Activated CD8-positive, alpha-beta T cell treated with anti-CD3 and anti-CD28 coated beads for 36 hours (primary cell): ENCODE results near the gene RAPGEF2. TPM values are rescaled to one million over a fixed set of nuclear protein-coding genes. Genes with fewer than 3 reads are reported as not detected.
"Not testable (repeated sequence)": the region's sequence is repeated elsewhere in the genome, so short reads cannot be mapped to it uniquely, and the experiment has no call there.

ENCODE experiments used
- ATAC-seq: fragments of 200-7000 bp; cut with Tn5 transposase; one replicate; pipeline ENCODE4 v1.10.0; 2021; ENCODE audit warnings: mild to moderate bottlenecking, moderate library complexity
- CTCF ChIA-PET: fragments of 350-600 bp; sonication (Branson Sonifier 250); formaldehyde crosslinking; loops from one replicate; lab custom pipeline; 2021; ENCODE audit warnings: antibody characterized with exemption; lab: Charles Lee
- POLR2A ChIA-PET: fragments of 350-600 bp; sonication (Branson Sonifier 250); formaldehyde crosslinking; loops from one replicate; lab custom pipeline; 2021; ENCODE audit warnings: antibody characterized with exemption; lab: Charles Lee
- DNase-seq: peaks from one replicate; pipeline ENCODE4 v3.0.0-alpha.2; 2020
- H3K27ac Mint-ChIP-seq: one replicate; pipeline ENCODE4 v1.8.0; 2021; ENCODE audit warnings: mild to moderate bottlenecking, mixed read lengths
- H3K27me3 Mint-ChIP-seq: one replicate; pipeline ENCODE4 v1.8.0; 2021; ENCODE audit warnings: mixed read lengths
- H3K36me3 Mint-ChIP-seq: one replicate; pipeline ENCODE4 v1.8.0; 2021; ENCODE audit warnings: low read depth, mixed read lengths
- H3K4me1 Mint-ChIP-seq: one replicate; pipeline ENCODE4 v1.8.0; 2021; ENCODE audit warnings: low read depth, mixed read lengths
- H3K4me3 Mint-ChIP-seq: one replicate; pipeline ENCODE4 v1.8.0; 2021; ENCODE audit warnings: mild to moderate bottlenecking, moderate library complexity, mixed read lengths
- H3K9me3 Mint-ChIP-seq: one replicate; pipeline ENCODE4 v1.8.0; 2021; ENCODE audit warnings: mixed read lengths
- intact Hi-C: fragments of 100-400 bp; cut with micrococcal nuclease; formaldehyde crosslinking; loops from one replicate; pipeline ENCODE4 v1.10.0; 2022
- total RNA-seq, 2 experiments: library from RNA; stranded (reverse); gene quantifications; one replicate each; pipeline ENCODE4 v1.2.3, GENCODE V29; 2021
- TF ChIP-seq, protein P1 (sequence below): fragments of 200-600 bp; IDR thresholded peaks from one replicate; pipeline ENCODE4 v1.8.0; 2022; ENCODE audit warnings: antibody characterized with exemption, mild to moderate bottlenecking

Gene RAPGEF2
- total RNA-seq, 2 experiments from 2014 or later, result 13.7 to 14.8 TPM

DNA sequence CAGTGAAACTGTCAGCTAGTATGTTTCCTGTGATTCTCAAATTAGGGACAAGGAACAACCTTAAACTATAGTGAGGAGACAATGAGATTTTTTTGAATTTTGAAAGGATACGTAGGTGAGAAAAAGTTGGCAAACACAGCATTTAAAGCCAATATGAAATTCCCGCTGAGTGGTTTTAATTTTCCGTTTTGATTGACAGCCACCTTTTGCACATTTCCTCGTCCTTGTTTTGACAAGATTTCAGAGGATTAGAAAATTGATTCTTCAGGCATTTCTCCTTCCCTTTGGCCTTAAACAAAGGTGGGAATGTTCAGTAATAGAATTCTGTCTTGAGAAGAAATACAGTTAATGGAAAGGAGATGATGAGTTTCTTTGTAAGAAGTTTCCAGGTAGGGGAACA, 52.2 kb downstream of the RAPGEF2 start:
- TF ChIP-seq, protein P1, sequence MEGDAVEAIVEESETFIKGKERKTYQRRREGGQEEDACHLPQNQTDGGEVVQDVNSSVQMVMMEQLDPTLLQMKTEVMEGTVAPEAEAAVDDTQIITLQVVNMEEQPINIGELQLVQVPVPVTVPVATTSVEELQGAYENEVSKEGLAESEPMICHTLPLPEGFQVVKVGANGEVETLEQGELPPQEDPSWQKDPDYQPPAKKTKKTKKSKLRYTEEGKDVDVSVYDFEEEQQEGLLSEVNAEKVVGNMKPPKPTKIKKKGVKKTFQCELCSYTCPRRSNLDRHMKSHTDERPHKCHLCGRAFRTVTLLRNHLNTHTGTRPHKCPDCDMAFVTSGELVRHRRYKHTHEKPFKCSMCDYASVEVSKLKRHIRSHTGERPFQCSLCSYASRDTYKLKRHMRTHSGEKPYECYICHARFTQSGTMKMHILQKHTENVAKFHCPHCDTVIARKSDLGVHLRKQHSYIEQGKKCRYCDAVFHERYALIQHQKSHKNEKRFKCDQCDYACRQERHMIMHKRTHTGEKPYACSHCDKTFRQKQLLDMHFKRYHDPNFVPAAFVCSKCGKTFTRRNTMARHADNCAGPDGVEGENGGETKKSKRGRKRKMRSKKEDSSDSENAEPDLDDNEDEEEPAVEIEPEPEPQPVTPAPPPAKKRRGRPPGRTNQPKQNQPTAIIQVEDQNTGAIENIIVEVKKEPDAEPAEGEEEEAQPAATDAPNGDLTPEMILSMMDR, result no peak
- Mint-ChIP-seq H3K4me3 (no peak overlapping the region), H3K27me3 (no peaks in the 10 kb centered on the region), H3K36me3 (no peaks in the 10 kb centered on the region), H3K27ac (no peak overlapping the region), H3K9me3 (no peaks in the 10 kb centered on the region), H3K4me1 (peaks cover 13% of the 10 kb centered on the region)
- ATAC-seq (no peak), DNase-seq (no peak)
- CTCF ChIA-PET, result interaction anchor here (1.4 kb wide), 1 partner anchor 21 kb away, joined by 3 read pairs; no protein-coding TSS in a partner anchor
- intact Hi-C loops, result no loop called here
- POLR2A ChIA-PET, result no interaction called here

DNA sequence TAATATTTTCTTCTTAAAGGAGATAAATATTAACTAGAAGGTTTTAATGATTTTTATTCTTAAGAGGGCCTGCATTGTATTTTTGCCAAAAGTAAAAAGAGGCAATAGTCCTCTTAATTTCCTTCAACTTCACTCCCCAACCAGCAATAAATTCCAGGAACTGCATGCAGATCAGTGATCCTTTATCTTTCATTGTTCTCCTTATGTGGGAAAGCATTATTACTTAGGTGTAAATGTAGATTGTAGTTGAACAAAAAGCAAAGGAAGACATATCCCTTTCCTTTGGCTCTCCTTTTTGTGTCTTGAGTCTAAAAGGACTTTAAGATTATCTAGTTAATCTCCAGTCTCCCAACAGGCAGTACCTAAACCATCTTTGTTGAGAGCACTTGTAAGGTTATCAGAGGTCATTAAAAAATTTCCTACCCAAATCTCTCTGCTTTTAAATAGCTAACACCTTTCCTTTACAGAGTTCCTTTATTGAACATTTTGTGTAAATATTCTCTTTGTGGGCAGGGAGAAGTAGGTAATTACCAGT, 55.3 kb downstream of the RAPGEF2 start:
- no peaks in the 10 kb centered on the region for H3K36me3 Mint-ChIP-seq
- intact Hi-C loops, result no loop called here
- H3K27me3 Mint-ChIP-seq, result no peaks in the 10 kb centered on the region
- ATAC-seq (no peak), DNase-seq (no peak)
- no peaks in the 10 kb centered on the region for H3K9me3 Mint-ChIP-seq
- peaks cover 11% of the 10 kb centered on the region for H3K4me1 Mint-ChIP-seq
- no peak overlapping the region for H3K4me3 Mint-ChIP-seq
- H3K27ac Mint-ChIP-seq, result no peak overlapping the region
- ChIA-PET CTCF (no interaction called here), POLR2A (no interaction called here)
- TF ChIP-seq, protein P1, result no peak

DNA sequence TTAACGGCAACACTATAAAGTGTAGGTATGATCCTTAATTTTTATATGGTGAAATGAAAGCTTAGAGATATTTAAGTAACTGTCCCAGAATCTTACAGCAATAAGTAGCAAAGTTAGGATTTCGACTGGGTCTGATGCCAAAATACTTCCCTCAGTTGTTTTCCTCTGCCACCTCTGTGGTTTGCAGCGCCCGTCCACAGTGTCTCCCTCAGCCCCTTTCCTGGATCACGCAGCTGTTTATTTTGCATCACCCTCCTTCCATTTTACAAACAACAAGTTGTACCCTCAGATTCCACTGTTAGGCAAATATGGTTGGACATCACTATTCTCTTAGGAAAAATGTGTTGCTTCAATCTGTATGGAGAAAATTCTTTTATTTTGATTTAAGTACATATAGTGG, 56.1 kb downstream of the RAPGEF2 start:
- DNase-seq, result no peak
- Mint-ChIP-seq H3K4me3 (no peak overlapping the region), H3K36me3 (no peaks in the 10 kb centered on the region), H3K4me1 (peaks cover 11% of the 10 kb centered on the region), H3K9me3 (no peaks in the 10 kb centered on the region), H3K27me3 (no peaks in the 10 kb centered on the region), H3K27ac (no peak overlapping the region)
- CTCF ChIA-PET, result no interaction called here
- ATAC-seq, result no peak
- POLR2A ChIA-PET, result no interaction called here
- TF ChIP-seq, protein P1, result no peak
- intact Hi-C loops, result no loop called here

DNA sequence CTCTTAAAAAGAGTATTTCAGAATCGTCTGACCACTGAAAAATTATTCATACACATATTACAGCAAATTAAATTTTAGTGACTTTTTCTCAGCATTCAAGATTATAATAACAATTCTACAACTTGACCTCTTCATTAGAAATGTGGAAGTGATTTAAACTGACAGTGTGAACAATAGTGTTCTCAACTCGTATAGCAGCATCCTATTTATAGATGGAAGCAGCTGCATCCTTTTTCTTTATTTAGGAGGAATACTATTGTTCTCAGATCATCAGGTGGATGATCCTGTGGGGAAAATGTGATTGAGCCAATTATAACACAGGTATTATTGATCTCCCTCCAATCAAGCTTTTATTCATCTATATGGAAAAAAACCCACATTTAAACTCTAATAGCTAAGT, 56.7 kb downstream of the RAPGEF2 start:
- Mint-ChIP-seq H3K27ac (no peak overlapping the region), H3K4me3 (no peak overlapping the region), H3K9me3 (no peaks in the 10 kb centered on the region), H3K36me3 (no peaks in the 10 kb centered on the region), H3K4me1 (peaks cover 9% of the 10 kb centered on the region), H3K27me3 (no peaks in the 10 kb centered on the region)
- TF ChIP-seq, protein P1, result no peak
- no peak for DNase-seq
- POLR2A ChIA-PET, result no interaction called here
- CTCF ChIA-PET, result no interaction called here
- ATAC-seq, result no peak
- intact Hi-C loops, result no loop called here

DNA sequence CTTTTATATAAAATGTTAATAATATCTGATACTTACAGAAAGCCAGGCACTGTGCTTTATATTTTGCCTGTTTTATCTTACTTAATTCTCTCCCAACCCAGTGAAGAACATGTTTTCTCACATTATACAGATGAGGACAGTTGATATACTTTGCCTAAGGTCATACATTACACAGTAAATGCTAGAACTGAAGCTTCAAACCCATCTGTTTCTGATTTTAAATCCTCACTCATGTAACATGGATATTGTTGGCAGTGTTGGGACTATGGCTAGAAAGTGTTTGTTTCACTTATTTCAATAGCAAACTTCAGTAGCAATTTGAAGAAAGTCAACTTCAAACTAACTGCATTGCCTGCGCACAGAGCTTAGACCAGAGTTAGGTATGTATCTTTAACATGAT, 57.4 kb downstream of the RAPGEF2 start:
- ChIA-PET POLR2A (no interaction called here), CTCF (interaction anchor here (0.6 to 1.3 kb wide), 2 partner anchors 54 to 282 kb away, joined by 3 read pairs; no protein-coding TSS in a partner anchor)
- Mint-ChIP-seq H3K36me3 (no peaks in the 10 kb centered on the region), H3K4me3 (no peak overlapping the region), H3K27me3 (no peaks in the 10 kb centered on the region), H3K4me1 (peaks cover 7% of the 10 kb centered on the region), H3K9me3 (no peaks in the 10 kb centered on the region), H3K27ac (no peak overlapping the region)
- ATAC-seq (no peak), DNase-seq (no peak)
- intact Hi-C loops, result no loop called here
- TF ChIP-seq, protein P1, result no peak

DNA sequence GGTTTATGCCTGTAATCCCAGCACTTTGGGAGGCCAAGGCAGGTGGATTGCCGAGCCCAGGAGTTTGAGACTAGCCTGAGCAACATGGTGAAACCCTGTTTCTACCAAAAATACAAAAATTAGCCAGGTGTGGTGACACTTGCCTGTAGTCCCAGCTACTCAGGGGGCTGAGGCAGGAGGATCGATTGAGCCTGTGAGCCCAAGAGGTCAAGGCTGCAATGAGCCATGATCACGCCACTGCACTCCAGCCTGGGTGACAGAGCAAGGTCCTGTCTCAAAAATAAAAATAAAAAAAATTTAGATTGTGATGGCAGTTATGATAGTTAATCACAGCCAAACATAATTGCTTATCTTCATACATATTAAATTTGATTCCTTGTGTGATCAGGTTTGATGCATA, 58.6 kb downstream of the RAPGEF2 start:
- ATAC-seq, intact Hi-C loops, POLR2A ChIA-PET, H3K36me3 Mint-ChIP-seq, H3K4me3 Mint-ChIP-seq, H3K27ac Mint-ChIP-seq, H3K4me1 Mint-ChIP-seq, H3K9me3 Mint-ChIP-seq, DNase-seq, H3K27me3 Mint-ChIP-seq: not testable (repeated sequence)
- CTCF ChIA-PET, result interaction anchor here (1.3 kb wide), 1 partner anchor 283 kb away, joined by 3 read pairs; no protein-coding TSS in a partner anchor
